Stimulated activated CD4-positive, alpha-beta T cell treated with anti-CD3 and anti-CD28 coated beads, Interleukin-12 subunit alpha, Interleukin-12 subunit beta, amount 100 ng/mL, for 24 hours (primary cell): ENCODE measurements around the gene ARID1B.

Experiments used
- DNase-seq, 2 experiments: peaks; one replicate each; pipeline ENCODE4 v3.0.0-alpha.2; 2020; ENCODE audit warnings: low read depth in 2 of 2

ARID1B gene

DNA sequence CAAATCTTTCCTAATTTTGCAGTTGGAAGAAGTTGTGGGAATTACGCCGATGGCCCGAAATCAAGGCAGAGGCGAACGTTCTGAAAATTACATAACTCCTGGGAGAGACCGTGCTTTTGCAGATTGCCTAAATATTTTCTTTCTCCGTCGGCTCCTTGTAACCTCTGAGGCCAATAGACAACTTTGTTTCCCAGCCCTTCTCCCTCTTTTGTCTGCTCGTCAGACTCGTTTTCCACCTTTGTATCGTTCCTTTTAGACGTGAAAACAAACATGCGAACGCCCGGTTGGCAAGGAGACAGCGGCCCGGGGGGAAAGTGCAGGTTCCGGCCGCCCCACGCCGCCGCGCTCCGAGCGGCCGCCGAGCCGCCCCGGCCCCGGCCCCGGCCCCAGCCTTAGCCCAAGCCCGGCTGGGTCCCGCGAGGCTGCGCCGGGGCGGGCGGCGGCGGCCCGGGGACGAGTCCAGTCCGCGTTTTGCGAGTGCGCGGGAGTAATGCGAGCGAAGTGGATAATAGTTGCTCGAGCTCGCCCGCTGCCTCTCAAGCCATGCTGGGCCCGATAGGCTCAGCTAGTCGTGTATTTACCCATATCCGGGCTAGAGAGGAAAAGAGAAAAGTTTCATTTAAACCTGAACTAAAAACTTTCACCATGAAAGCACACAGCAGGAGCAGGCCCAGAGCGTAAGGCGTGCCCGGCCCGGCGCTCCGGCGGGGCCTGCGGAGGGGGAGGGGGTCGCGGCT is at the start of gene ARID1B:
ARID1B (plus strand) TSS at position 539 of the 737 bp plus-strand sequence. CDS start 303 bp downstream, outside the sequence.
- peak; percentile 51 for DNase-seq

DNA sequence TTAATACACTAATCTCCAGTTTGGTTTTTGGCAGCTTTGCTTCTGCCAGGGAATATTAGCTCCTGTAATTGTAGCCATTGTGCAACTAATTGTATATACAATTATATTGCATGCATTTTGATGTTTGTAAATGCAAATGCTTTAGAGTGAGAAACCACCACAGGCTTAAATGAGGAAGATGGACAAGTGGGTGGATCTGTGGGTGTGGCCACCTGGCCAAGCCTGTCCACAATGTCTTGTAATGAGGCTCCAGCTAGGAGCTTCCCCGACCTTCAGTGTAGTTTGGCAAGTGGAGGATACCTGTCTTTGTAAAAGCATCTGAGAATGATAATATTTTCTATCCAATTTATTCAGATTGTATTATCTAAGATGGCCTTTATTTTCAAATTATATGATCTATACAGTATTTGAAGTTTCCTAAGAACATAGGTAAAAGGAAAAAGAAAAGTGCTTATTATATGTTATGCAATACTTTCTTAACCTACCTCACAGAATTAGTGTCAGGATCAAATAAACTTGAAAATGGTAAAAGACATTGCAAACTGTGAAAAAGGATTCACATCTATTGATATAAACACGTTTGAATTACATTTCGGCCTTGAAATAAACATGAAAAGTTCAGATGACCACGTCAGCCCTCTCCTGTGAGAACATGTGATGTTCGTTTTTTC is 49.3 kb upstream of the ARID1B start:
- DNase-seq, result no peak

GRCh38 chr6:156729248-156729647 is 47.9 kb upstream of the ARID1B start:
- no peak for DNase-seq

GRCh38 chr6:156731396-156731795 is 45.8 kb upstream of the ARID1B start:
- DNase-seq, result no peak

DNA sequence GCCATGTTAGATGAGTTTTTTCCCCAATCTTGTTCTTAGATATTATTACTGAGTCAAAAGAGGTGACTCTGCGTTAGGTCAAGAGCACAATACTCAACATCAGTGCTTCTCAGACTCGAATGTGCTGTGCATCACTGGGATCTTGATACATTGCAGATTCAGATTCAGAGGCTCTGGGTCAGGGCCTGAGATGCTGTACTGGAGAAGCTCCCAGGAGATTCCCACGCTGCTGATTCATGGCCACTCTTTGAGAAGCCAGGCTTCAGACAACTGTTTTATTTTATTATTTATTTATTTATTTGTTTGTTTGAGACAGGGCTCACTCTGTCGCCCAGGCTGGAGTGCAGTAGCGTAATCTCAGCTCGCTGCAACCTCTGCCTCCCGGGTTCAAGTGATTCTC is 41.4 kb upstream of the ARID1B start:
- DNase-seq, result no peak

GRCh38 chr6:156740604-156741003 is 36.6 kb upstream of the ARID1B start:
- no peak for DNase-seq

- DNase-seq, result no peak
These were observed 35.7 kb upstream of the ARID1B start for GRCh38 chr6:156741287-156742073.

DNA sequence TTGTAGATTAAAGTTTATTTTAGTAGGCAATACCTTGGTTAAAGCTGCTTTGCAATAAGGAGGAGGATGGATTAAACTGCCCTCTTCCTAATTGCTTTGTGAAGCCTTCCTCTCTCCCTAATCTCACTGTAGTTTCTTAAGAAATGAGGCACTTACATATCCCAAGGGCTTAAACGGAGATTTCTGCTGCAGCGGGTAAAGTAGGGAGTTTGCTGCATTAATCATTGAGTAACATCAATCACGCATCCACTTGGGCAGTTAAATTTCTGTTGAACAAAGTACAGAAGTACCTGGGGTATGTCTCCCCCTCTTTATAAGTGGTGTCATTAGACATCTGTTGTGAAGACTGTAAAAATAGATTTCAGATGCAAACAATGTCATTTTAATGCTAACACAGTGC is 29.5 kb upstream of the ARID1B start:
- DNase-seq, result no peak

DNA sequence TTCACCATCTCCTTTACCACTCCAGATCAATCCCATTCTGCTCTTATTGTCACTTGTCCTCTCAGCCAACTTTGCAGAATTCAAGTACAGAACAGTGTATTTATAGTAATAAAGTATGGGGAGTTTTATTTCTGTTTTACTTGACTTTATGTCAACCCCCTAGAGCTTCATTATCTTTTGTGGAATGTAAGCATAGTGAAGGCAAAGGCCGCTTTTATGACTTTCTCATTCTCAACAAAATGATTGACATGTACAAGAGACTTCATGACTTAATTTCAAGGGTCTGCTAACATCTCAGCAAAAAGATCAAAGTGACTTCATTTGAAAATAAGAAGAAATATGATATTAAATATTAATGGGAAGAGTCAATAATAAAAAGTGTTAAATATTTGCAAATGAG is 28.7 kb upstream of the ARID1B start:
- no peak for DNase-seq

- DNase-seq, result no peak
These were observed 24.4 kb upstream of the ARID1B start for GRCh38 chr6:156752666-156753301.

DNA sequence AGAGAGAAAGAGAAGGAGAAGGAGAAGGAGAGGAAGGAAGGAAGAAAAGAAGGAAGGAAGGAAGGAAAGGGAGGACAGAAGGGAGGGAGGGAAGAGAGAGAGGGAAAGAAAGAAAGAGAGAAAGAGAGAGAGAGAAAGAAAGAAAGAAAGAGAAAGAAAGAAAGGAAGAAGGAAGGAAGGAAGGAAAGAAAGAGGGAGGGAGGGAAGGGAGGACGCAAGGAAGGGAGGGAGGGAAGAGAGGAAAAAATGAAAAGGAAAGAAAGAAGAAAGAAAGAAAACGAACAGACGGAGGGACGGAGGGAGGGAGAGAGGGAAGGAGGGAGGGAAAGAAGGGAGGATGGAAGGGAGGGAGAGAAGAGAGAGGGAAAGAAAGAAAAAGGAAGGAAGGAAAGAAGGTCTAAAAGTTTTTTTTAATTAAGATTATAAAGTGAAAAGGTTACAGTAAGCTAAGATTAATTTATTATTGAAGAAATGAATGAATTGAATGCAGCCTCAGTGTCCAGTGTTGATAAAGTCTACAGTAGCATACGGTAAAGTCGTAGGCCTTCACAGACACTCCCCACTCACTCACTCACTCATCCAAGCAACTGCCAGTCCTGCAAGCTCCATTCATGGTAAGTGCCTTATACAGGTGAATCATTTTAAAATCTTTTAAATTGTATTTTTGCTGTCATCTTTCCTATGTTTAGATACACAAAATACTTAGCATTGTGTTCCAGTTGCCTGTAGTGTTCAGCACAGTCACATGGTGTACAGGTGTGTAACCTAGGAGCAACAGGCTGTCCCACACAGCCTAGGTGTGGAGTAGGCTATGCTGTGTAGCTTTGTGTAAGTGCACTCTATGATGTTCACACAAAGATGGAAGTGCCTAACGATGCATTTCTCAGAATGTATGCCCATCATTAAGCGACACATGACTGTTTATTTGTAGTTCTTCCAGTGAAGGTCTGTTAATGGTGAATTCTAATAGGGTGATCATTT is 20.3 kb upstream of the ARID1B start:
- no peak for DNase-seq

DNA sequence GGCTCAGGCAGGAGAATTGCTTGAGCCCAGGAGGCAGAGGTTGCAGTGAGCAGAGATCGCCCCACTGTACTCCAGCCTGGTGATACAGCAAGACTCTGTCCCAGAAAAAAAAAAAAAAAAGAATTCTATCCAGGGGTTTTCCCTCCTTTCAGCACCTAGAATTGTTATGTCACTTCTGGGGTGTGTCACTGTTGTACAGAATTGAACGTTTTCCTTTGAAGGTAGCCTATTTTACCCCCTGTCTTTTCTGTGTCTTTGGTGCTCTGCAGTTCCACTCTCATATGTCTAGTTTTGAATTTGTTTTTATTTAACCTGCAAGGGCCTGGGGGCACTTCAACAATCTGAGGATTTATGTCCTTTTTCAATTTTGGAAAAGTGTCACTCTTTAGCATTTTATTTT is 19.3 kb upstream of the ARID1B start:
- no peak for DNase-seq

- DNase-seq, result no peak
These were observed 16.8 kb upstream of the ARID1B start for GRCh38 chr6:156760377-156760776.

DNA sequence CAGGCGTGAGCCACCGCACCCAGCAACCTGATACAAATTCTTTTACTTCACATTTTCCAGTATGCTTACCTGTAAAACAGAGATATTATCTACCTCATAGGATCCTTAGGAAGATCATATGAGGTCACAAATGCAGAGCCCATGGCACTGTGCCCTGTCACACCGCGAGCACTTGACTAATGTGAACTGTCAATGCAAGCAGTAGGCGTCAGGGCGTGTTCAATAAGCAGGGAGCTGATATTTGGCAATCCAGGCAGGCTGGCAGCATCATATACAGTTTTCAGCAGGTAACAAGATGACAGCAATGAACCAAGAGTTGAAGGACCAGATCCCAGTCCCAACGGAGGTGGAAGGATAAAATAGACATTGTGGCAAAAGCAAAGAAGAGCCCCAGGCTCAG is 14.6 kb upstream of the ARID1B start:
- no peak for DNase-seq

DNA sequence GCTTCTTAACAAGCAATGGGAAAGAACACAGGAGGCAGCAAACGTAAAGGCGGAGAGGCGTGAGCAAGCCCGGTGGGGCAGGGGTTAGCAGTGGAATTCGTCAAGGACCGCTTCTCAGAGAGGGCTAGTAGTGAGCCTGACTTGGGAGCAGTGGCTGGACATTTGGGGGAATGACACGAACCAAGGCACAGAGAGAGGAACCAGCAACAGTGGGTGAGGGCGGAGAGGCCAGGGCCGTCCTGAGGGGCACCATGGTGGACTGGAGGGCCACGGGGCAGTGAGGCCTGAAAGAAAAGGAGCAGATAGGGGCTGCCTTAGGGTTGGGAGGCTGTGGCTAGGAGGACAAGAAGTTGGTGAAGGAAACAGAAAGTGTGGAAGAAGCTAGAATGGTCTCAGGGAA is 12.1 kb upstream of the ARID1B start:
- no peak for DNase-seq

DNA sequence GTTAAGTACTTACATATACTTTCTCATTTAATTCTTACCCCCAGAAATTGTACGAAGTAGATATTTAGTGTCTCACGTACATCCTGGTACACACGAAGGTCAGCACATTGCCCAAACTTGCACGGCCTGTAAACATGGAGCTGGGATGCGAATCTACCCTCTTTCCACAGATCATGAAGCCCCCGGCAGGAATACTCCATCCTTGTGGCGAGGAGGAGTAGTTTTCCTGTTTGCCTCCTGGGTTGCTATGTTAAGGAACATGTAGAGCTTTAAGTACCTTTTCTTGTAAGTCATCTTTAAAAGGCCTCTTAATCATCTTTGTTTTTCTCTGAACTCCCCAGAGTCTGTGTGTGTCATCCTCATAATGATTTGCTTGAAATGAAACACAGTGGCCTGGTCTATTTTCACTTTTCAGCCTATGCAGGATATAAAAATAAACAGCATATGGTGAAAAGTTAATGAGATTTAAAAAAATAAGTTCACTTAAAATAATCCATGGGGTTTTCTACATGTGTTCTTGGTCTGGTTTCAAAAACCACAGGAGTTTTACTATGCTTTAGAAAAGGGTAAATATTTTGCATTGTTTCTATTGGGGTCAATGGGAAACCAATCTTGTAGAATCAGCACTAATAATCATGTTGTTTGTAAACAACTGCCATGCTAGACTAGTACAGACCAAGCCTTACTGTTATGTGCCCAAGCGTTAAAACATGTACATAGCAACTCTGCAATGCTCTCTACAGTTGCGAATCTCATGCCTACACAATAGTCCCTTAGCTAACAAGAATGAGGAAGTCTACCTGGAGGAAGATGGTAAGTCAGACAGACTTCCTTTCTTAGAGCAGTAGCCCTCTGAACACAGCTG is 9.3 kb upstream of the ARID1B start:
- no peak for DNase-seq

DNA sequence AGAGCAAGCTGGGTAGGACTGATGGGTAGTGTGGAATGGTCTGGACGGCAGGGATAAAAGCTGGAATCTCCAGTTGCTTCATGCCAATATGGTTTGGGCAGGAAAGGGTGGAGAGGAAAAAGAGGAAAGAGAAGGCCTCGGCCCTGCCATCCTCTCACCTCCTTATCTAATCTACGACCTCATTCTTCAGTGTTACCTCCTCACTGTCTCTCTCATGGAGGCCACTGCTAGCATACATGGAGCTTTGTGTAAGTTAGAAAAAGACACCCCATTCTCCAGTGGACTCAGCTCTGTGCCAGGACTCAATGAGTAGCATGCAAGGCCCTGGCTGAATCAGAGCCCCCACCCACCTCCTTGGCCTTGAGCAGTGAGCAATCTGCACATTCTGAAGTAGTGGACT is 6.1 kb upstream of the ARID1B start:
- DNase-seq, result no peak

- no peak for DNase-seq
These were observed 5.4 kb upstream of the ARID1B start for GRCh38 chr6:156771761-156772160.

GRCh38 chr6:156773476-156773875 is 3.7 kb upstream of the ARID1B start:
- DNase-seq, result no peak
